Right lobe of liver (tissue), 4 donors: Measurements from ENCODE around the gene CNDP1.

Source experiments
- POLR2A ChIP-seq: fragments of 450-650 bp; IDR thresholded peaks from one replicate; pipeline ENCODE4 v1.6.1; 2017; ENCODE audit warnings: antibody characterized with exemption, mild to moderate bottlenecking
- TF ChIP-seq, protein P1 (sequence below), 4 donors: fragments of 200-600 bp in 3 of 4; fragments of 450-650 bp in 1 of 4; IDR thresholded peaks; one replicate each; pipeline versions ENCODE4 v1.5.1 to v1.8.0; 2016 to 2022; ENCODE audit warnings: antibody characterized with exemption in 4 of 4, mild to moderate bottlenecking in 2 of 4
- donor health status: DM: no; HTN: no; CAD: no.
- donor health status: DM: no; HTN: no; CAD: no.
- donor health status: DM: no; HTN: yes; CAD: no.

DNA sequence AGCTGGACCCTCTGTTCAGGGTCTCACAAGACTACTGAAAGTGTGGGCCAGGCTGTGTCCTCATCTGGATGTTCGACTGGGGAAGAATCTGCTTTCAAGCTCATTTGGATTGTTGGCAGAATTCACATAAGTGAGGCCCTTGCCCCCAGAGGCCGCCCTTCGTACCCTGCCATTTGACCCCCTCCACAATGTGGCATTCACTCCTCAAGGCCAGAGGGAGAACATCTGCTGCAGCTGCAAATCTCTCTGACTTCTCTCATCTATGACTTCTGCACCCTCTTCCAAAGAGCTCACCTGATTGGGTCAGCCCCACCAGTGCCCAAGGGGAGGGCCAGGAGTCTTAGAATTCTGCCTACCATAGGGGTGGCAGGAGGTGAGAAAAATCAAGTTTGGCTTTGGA, 42.0 kb upstream of the CNDP1 start:
- TF ChIP-seq POLR2A = no peak
- TF ChIP-seq, protein P1, sequence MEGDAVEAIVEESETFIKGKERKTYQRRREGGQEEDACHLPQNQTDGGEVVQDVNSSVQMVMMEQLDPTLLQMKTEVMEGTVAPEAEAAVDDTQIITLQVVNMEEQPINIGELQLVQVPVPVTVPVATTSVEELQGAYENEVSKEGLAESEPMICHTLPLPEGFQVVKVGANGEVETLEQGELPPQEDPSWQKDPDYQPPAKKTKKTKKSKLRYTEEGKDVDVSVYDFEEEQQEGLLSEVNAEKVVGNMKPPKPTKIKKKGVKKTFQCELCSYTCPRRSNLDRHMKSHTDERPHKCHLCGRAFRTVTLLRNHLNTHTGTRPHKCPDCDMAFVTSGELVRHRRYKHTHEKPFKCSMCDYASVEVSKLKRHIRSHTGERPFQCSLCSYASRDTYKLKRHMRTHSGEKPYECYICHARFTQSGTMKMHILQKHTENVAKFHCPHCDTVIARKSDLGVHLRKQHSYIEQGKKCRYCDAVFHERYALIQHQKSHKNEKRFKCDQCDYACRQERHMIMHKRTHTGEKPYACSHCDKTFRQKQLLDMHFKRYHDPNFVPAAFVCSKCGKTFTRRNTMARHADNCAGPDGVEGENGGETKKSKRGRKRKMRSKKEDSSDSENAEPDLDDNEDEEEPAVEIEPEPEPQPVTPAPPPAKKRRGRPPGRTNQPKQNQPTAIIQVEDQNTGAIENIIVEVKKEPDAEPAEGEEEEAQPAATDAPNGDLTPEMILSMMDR (IDR thresholded peaks at IDR 0.05) = no peak
